Upper lobe of left lung (tissue), 6 donors: ENCODE results near the gene KCTD5. TPM values are rescaled to one million over a fixed set of nuclear protein-coding genes. Genes with fewer than 3 reads are reported as not detected.
A peak's percentile ranks its signal among the peaks of the same experiment; 100 is the strongest.

ENCODE experiments used
- ATAC-seq, 2 donors: fragments of 200-7000 bp; cut with Tn5 transposase; one replicate each; pipeline ENCODE4 v1.9.1; 2022; ENCODE audit warnings: mild to moderate bottlenecking in 2 of 2, moderate library complexity in 2 of 2; ENCODE audit not compliant: low FRiP score in 2 of 2
- DNase-seq, 2 donors: peaks; one replicate each; pipeline ENCODE4 v3.0.0-alpha.2; 2019 to 2020
- H3K27ac ChIP-seq, 4 donors: fragments of 200-600 bp; sonication (generic); one replicate each; pipeline ENCODE4 v1.5.1; 2016 to 2019
- H3K27me3 ChIP-seq, 4 donors: fragments of 200-600 bp; sonication (generic); one replicate each; pipeline ENCODE4 v1.5.1; 2017 to 2019
- H3K36me3 ChIP-seq, 4 donors: fragments of 200-600 bp; sonication (generic); one replicate each; pipeline ENCODE4 v1.5.1; 2016 to 2019
- H3K4me1 ChIP-seq, 4 donors: fragments of 200-600 bp; sonication (generic); one replicate each; pipeline ENCODE4 v1.5.1; 2018 to 2019
- H3K4me3 ChIP-seq, 4 donors: fragments of 200-600 bp; sonication (generic); one replicate each; pipeline ENCODE4 v1.5.1; 2017 to 2019; ENCODE audit warnings: mild to moderate bottlenecking in 2 of 4, moderate library complexity in 1 of 4
- H3K9me3 ChIP-seq, 4 donors: fragments of 200-600 bp; sonication (generic); one replicate each; pipeline ENCODE4 v1.5.1; 2018 to 2019
- CTCF ChIP-seq, 6 experiments: fragments of 450-650 bp in 4 of 6; fragments of 200-600 bp in 2 of 6; sonication (generic) in 2 of 6; IDR thresholded peaks; one replicate each; pipeline ENCODE4 v1.5.1; 2016 to 2019; ENCODE audit warnings: antibody characterized with exemption in 6 of 6
- EP300 ChIP-seq, 4 donors: sonication (generic); formaldehyde crosslinking; IDR thresholded peaks; one replicate each; pipeline ENCODE4 v1.5.1; 2017; ENCODE audit warnings: antibody characterized with exemption in 4 of 4, control low read depth in 2 of 4
- POLR2A ChIP-seq, 4 donors: fragments of 450-650 bp; IDR thresholded peaks; one replicate each; pipeline ENCODE4 v1.5.1; 2016 to 2017; ENCODE audit warnings: antibody characterized with exemption in 4 of 4, mild to moderate bottlenecking in 2 of 4
- POLR2AphosphoS5 ChIP-seq, 2 donors: sonication (generic); formaldehyde crosslinking; IDR thresholded peaks; one replicate each; pipeline ENCODE4 v1.5.1; 2017; ENCODE audit warnings: antibody characterized with exemption in 2 of 2
- WGBS, 2 donors: methylation state at CpG; one replicate each; pipeline ENCODE4 v1.1.5; 2017 to 2018; 5-methylcytosine and 5-hydroxymethylcytosine counted together
- total RNA-seq, 6 donors: library from RNA; depleted of rRNA in 4 of 6; stranded (reverse); fragments of >200 nt in 4 of 6; gene quantifications; one replicate each; pipeline versions ENCODE4 v1.1.0 to v1.2.1, GENCODE V29; 2016 to 2021
- donor health status: DM: no; HTN: no; CAD: no; lungs with moderate emphysema.
- donor health status: DM: no; HTN: yes; CAD: no; lungs with severe emphysema.

The KCTD5 gene
- total RNA-seq, 6 donors from 2014 or later = 25.7 to 45.5 (median 33.0) TPM

DNA sequence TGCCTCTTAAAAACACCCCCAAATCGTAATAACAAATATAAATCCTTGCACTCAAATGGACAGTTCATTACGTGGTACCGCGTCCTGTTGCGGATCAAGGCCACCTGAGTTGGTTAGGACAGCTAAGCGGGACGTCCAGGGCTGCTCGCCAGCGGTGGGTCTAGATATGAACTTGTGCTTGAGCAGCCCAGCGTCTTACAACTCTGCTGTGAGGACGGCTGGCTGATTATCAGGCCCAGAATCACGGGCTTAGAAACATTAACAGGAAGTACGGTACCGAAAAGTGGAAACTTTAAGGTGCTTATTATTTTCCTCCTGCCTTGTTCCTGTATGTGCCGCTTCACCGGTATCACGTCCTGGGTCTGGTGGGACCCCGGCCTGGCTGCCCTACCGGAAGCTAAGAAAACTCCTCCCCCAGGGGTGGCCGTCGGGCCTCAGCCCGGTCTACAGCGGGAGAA lies 69.3 kb downstream of the KCTD5 start:
- H3K27ac ChIP-seq = peak overlapping the region; percentile 94 to 100 (median 100)
- H3K4me3 ChIP-seq = peak overlapping the region in 3 of 4 donors; percentile 59 to 91 (median 68)
- H3K27me3 ChIP-seq = no peaks in the 10 kb centered on the region
- WGBS, 2 donors = 71 to 84% methylated on average over 19 to 21 of the region's 23 CpGs
- no peaks in the 10 kb centered on the region for H3K9me3 ChIP-seq
- DNase-seq (no peak), ATAC-seq (no peak)
- H3K4me1 ChIP-seq = peaks cover 35 to 41% (median 38%) of the 10 kb centered on the region in 4 donors
- peaks cover 0 to 4% (median 0%) of the 10 kb centered on the region in 4 donors for H3K36me3 ChIP-seq
- TF ChIP-seq EP300 (IDR thresholded peaks at IDR 0.05) (no peak), POLR2A (IDR thresholded peaks at IDR 0.05) (no peak), CTCF (IDR thresholded peaks at IDR 0.05) (no peak), POLR2AphosphoS5 (IDR thresholded peaks at IDR 0.05) (no peak)

DNA sequence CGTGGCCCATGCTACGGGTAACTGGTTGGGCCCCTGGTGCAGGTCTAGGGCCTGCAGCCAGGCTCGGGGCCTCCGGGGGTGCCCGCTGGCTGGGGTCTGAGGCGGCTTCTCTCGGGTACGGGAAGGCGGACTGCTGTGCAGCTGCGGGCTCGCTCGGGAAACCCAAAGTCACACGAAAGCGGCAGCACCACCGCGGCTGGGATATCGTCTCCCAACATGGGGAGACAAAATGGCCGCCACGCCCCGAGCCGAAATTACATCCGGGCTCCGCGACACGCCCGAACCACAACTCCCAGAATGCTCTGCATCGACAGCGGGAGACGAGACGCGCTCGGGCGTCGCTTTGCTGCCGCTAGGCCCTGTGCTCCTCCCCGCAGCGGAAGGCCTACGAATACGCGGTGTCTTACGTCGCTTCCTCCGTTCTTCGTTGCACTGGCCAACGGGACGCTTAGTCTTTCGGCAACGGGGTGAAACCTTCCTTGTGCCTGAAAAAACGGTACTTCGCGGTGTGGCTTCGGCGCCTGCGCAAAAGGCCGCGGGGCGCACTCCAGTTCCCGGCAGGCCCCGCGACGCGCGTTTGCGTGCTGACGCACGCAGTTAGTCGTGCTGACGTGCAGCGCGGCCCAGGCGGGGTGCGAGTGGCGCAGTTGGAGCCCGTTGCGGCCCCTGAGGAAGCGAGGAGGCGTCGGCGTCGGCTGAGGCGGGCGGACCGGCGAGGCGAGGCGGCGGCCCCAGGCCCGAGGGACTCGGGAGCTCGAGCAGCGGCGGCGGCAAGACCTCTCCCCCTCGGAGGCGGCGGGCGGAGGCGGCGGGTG lies 69.9 kb downstream of the KCTD5 start, which contains the start of gene SRRM2:
Gene SRRM2, plus strand, starts transcription at position 604 of the 815 bp plus-strand sequence. CDS start 3,727 bp downstream, outside the sequence.
- Histone ChIP-seq H3K36me3 (peaks cover 0 to 11% (median 4%) of the 10 kb centered on the region in 4 donors), H3K27me3 (no peaks in the 10 kb centered on the region), H3K27ac (peak within 1 kb of the TSS; percentile 94 to 100 (median 100)), H3K4me3 (peak within 1 kb of the TSS; percentile 59 to 92 (median 80)), H3K4me1 (peaks cover 41 to 45% (median 43%) of the 10 kb centered on the region in 4 donors), H3K9me3 (no peaks in the 10 kb centered on the region)
- 4% methylated on average over 40 of the region's 99 CpGs; no CpG with 5 or more reads in 1 of the 2 donors for WGBS, 2 donors
- DNase-seq (peak; percentile 91 to 99), ATAC-seq (peak; percentile 96 to 98)
- TF ChIP-seq EP300 (IDR thresholded peaks at IDR 0.05) (no peak), POLR2A (IDR thresholded peaks at IDR 0.05) (peak; percentile 80 to 100 (median 95)), CTCF (IDR thresholded peaks at IDR 0.05) (peak in 3 of 6 experiments; percentile 8 to 38 (median 27)), POLR2AphosphoS5 (IDR thresholded peaks at IDR 0.05) (peak; percentile 96 to 98)

- Histone ChIP-seq H3K4me3 (peak overlapping the region; percentile 59 to 92 (median 80)), H3K27me3 (no peaks in the 10 kb centered on the region), H3K9me3 (no peaks in the 10 kb centered on the region), H3K36me3 (peaks cover 2 to 19% (median 12%) of the 10 kb centered on the region in 4 donors), H3K27ac (peak overlapping the region; percentile 94 to 100 (median 100)), H3K4me1 (peaks cover 41 to 45% (median 45%) of the 10 kb centered on the region in 4 donors)
- DNase-seq (peak; percentile 80 to 98), ATAC-seq (peak; percentile 76 to 88)
- TF ChIP-seq EP300 (IDR thresholded peaks at IDR 0.05) (no peak), CTCF (IDR thresholded peaks at IDR 0.05) (no peak), POLR2A (IDR thresholded peaks at IDR 0.05) (no peak), POLR2AphosphoS5 (IDR thresholded peaks at IDR 0.05) (no peak)
- WGBS, 2 donors = 0 to 1% methylated on average over 29 to 37 of the region's 82 CpGs
Measured at GRCh38 chr16:2752850-2753732, 70.8 kb downstream of the KCTD5 start.

- DNase-seq (no peak), ATAC-seq (no peak)
- H3K27ac ChIP-seq = peak overlapping the region; percentile 94 to 100 (median 100)
- TF ChIP-seq POLR2AphosphoS5 (IDR thresholded peaks at IDR 0.05) (no peak), CTCF (IDR thresholded peaks at IDR 0.05) (no peak), POLR2A (IDR thresholded peaks at IDR 0.05) (no peak), EP300 (IDR thresholded peaks at IDR 0.05) (no peak)
- no peaks in the 10 kb centered on the region for H3K27me3 ChIP-seq
- H3K4me3 ChIP-seq = peak overlapping the region; percentile 59 to 92 (median 80)
- peaks cover 8 to 25% (median 18%) of the 10 kb centered on the region in 4 donors for H3K36me3 ChIP-seq
- peaks cover 41 to 50% (median 45%) of the 10 kb centered on the region in 4 donors for H3K4me1 ChIP-seq
- H3K9me3 ChIP-seq = no peaks in the 10 kb centered on the region
- 0 to 1% methylated on average over 7 of the region's 7 CpGs for WGBS, 2 donors
Measured at GRCh38 chr16:2753733-2754020, 71.4 kb downstream of the KCTD5 start.
